GM18951 (cell line): ENCODE data around the gene STIMATE.

Source experiments
- POLR2A ChIP-seq: IDR thresholded peaks from 4 replicates; pipeline ENCODE4 v1.6.1; 2011; ENCODE audit warnings: mild to moderate bottlenecking; ENCODE audit not compliant: insufficient read length, insufficient read depth; ENCODE audit errors: extremely low read depth
- in situ Hi-C: fragments of 300-500 bp; cut with MboI; formaldehyde crosslinking; loops from one replicate; pipeline ENCODE4 v1.12.0; 2022; ENCODE audit warnings: low sequenced_read_pairs, mixed read lengths, inconsistent platforms; ENCODE audit not compliant: unreplicated experiment

STIMATE gene

DNA sequence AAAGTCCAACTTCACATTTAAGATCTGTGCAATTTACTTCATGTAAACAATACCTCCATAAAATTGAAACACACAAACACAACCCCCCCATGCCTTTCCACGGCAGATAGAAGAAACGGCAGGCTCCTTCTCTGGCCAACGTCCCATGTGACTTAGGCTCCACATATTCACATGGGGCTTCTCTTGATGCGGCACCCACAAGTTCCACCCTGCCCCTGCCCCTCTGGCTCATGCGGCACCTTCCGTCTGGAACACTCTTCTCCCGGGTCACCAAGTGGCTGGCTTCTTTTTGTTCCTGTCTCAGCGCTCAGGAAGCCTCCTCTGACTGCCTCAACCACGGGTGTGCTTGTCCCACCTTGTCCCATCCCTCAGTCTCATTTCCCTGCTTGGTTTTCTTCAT lies 25.6 kb downstream of the STIMATE start:
- TF ChIP-seq POLR2A = no peak
- in situ Hi-C loops = no loop called here

DNA sequence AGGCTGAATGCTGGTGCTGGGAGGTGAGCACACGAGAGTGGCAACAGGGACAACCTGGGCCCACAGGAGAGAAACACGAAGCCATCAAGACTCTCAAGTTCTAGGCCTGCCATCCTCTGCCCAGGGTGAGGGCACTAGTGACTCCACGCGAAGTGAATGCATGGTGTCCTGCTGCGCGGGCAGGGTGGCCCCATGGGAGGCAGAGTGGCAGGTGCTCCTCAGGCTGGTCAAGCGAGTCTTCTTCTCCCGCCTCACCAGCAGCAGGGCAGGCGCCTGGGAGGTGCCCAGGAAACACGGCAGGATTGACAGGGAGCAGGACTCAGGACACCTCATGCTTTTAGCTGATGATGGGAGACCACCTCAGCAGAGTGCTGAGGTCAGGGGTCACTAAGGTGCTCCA lies 26.9 kb downstream of the STIMATE start:
- in situ Hi-C loops = no loop called here
- TF ChIP-seq POLR2A = no peak

DNA sequence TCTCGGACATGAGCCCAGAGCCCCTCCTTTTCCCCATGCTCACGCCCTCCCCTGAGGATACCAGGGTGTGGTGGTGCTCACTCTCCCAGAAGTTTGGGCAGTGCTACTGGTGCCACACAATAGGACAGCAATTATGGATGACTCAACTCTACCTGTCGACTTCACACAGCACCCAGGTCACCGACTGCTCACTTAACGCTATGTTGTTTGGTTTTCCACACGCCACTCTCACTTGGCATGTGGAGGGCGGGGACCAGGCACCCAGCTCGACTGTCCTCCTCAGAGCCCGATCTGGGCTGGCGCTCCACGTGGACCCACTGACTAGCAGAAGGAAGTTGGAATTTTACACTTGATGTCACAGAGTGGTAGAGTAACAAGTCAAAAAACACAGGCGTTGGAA lies 30.9 kb downstream of the STIMATE start:
- no peak for TF ChIP-seq POLR2A

DNA sequence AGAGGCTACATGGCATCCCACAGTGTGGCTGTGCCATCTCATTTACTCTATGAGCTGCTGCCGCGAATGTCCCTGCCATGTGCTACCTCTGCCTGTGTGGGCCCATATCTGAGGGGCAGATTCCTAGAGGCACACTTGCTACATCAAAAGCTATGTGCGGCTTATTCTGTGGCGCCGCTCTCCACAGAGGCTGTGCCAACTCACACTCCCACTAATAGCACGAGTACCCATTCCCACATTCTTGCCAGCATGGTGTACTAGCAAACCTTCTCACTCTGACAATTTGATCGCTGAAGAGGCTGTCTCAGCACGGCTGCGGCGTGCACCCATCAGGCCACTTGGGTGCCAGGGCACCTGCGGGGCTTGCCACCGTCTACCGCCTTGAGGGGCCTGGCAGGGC lies 31.4 kb downstream of the STIMATE start:
- no peak for TF ChIP-seq POLR2A
- in situ Hi-C loops = no loop called here

More for the DNA sequence above, 30.9 kb downstream of the STIMATE start:
- in situ Hi-C loops = no loop called here

DNA sequence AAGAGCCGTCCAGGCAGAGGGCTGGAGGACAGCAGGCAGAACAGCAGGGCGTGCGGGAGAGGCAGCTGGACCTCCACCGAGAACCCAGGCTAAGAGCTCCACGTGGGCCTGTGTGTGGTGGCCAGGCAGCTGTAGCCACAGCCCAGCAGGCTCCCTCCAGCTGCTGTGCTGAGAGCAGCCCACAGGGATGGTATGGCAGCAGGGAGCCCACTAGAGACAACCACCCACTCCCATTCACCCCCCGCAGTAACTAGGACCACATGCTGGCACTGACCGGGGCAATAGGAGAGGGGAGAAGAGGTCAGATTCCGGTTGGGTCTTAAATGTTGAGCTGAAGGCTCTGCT lies 37.0 kb downstream of the STIMATE start:
- TF ChIP-seq POLR2A = no peak
- in situ Hi-C loops = no loop called here

DNA sequence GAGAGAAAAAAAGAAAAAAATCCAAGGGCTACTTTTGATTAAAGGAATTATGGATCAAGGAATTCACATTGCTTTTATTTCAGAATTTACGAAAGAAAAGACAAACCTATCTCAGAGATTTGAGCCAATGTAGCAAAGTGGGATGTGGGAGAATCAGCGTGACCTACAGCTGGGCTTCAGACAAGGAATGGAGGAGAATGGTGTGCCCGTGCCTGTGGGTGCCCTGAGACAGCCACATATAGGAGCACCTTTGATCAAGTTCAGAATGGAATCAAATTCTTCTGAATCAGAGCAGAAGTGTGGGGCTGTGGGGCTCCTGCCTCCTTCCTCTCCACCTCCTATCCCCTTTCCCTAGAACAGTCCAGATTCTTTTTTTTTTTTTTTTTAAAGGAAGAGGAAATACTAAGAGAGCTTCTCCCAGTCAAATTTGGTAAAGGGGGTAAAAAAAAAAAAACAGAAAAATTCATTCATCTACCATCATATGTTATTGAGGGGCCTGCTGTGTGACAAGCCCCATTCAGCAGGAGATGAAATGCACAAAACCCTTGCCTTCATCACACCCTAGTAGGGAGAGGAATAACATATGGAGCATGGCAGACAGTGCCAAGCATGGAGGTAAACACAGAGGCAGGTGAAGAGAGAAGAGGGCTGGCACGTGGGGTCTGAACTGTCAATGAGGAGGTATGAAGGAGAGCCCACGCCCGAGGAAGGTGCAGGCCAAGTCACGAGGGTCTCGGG lies 37.5 kb downstream of the STIMATE start:
- no peak for TF ChIP-seq POLR2A
- in situ Hi-C loops = no loop called here

DNA sequence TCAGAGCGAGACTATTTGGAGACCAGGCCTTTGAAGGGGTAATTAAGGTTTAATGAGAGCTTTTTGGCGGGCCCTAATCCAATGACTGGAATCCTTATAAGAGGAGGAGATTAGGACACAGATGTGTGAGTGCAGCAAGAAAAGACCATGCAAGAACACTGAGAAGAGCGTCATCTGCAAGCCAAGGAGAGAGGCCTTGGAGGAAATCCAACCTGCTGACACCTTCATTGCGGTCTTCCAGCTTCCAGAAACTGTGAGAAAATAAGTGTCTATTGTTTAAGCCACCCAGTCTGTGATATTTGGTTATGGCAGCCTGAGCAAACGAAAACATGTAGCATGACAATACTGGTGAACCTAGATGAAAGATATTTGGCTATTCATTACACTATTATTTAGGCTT lies 39.5 kb downstream of the STIMATE start:
- no peak for TF ChIP-seq POLR2A
- in situ Hi-C loops = no loop called here

DNA sequence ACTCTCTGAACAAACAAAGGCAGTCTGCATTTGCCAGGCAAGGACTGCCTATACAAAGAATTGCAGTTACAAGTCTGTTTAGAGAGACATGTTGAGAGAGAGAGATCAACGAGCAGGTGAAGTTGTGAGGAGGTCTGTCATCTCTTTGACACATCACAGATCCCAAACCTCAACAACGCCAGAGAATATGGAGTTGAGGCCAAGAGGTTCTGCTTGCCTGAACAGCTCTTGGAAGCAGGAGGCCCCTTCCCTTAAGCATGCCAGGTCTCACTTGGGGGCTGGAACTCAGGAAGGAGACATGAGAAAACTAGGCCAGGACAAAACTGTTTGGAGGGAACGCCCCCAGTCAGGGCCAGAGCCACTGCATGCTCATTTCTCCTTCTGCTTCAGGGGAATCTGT lies 40.2 kb downstream of the STIMATE start:
- in situ Hi-C loops = no loop called here
- no peak for TF ChIP-seq POLR2A

DNA sequence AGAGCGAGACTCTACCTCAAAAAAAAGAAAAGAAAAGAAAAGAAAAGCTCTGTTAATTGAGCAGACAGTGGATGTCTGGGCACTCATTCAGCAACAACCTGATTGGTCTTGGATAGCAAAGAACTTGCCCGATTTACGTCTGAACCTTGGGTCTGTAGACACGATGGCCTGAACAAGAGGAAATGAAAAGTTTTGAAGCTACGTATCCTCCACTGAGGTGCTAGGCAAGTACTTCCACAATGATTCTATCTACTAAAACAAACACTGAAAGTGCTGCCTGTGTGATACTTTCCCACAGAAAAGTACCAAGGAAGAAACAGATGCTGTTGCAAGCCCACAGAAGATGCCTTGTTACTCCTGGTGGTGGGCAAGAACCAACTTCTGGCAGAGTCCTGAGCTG lies 40.7 kb downstream of the STIMATE start:
- TF ChIP-seq POLR2A = no peak
- in situ Hi-C loops = no loop called here

DNA sequence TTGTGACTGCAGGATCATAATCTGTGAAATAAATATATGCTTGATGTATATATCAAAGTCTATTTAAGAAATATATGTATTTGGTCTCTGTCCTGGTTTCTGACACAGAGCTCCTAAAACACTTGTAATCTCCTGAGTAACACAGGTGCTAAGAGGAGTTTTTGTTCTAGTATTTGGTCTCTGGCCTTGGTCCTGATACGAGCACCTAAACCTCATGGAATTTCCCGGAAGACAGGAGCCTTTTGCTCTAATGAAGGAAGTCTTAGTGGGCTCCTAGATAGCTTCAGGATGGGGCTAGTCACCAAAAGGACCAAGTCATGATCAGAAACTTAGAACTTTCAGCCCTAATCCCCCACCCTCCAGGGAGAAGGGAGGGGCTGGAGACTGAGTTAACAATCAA lies 43.3 kb downstream of the STIMATE start:
- in situ Hi-C loops = loop anchor here (5.0 kb wide), 1 partner anchor 213 kb away; no protein-coding TSS in a partner anchor
- no peak for TF ChIP-seq POLR2A

DNA sequence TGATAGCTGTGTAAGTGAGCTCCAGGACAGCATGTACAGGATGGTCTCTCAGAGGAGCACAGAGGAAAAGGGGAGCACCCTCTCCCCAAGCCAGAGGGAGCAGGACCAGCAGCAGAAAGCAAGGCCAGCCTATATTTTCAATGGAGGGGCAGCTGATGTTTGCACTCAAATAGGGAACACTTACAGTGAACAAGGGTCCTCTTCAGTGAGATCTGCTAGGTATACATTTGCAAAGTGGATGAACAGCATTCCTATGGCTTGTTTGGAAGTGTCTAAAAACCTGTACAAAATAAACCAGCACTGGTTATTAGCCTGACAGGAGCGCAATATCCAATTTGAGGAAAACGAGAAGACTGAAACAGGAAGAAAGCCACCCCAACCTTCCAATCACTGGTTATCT lies 44.9 kb downstream of the STIMATE start:
- in situ Hi-C loops = loop anchor here (5.0 kb wide), 1 partner anchor 215 kb away; no protein-coding TSS in a partner anchor
- no peak for TF ChIP-seq POLR2A

DNA sequence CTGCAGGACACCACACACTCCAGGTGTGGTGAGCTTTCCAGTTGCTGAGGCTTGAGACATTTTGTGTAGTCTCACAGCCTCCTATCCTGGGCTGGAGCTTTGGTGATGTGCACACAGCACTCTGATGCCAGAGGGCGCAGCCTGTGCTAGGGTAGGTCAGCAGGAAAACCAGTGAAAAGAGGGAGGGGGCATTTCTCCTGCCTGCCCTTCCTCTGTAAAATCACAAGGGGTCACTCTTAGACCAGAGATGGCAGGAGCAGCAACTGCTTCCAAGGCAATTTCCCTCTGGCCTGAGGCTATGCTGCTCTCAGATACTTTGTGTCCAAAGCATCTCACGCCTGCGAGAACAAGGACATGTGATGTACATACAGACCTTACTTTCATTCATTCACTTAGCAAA lies 46.0 kb downstream of the STIMATE start:
- in situ Hi-C loops = loop anchor here (5.0 kb wide), 1 partner anchor 216 kb away; no protein-coding TSS in a partner anchor
- TF ChIP-seq POLR2A = no peak

DNA sequence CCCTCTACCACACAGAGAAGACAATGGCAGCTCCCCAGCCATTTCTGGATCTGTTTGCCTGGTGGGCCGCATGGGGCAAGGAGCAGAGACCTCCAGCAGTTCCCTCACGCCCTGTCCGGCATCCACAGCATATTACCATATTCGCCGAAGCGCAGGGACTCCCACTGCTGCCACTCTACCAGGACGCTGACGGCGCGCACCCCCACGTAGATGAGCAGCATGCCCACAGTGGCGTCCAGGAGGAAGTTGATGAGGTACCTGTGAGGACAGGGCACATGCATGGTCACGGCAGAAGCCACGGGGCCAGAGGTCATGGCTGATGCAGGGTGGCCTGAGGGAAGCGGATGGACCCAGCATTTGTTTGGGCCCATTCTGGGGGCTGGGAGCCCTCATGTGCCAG lies 47.7 kb downstream of the STIMATE start:
- in situ Hi-C loops = loop anchor here (5.0 kb wide), 1 partner anchor 218 kb away; no protein-coding TSS in a partner anchor

DNA sequence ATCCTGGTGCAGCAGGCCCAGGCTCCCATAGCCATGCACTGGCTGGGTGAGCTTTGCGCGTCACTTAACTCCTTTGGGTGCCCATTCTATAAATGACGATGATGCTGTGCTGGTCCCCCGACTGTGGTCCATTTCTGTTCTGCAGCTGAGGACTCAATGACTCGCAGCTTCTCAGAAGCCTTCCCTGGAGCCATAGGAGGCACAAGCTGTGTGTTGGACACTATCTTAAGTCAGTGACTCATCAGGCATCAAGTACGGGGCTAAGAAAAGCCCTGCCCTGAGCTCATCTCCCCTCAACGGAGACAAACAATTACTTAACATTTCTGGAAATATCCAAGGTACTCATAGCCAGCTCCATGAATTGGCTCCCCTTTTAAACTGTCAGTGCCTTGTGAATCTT lies 48.7 kb downstream of the STIMATE start:
- no peak for TF ChIP-seq POLR2A
- in situ Hi-C loops = no loop called here

More for the DNA sequence above, 47.7 kb downstream of the STIMATE start:
- no peak for TF ChIP-seq POLR2A
